T-helper 1 cell (primary cell): ENCODE data around the gene HS3ST4.
"Not testable (repeated sequence)": the region's sequence is repeated elsewhere in the genome, so short reads cannot be mapped to it uniquely, and the experiment has no call there.

Experiments used
- DNase-seq, 5 donors: peaks; one replicate each; pipeline ENCODE4 v3.0.0-alpha.2; 2012 to 2020

HS3ST4 gene

DNA sequence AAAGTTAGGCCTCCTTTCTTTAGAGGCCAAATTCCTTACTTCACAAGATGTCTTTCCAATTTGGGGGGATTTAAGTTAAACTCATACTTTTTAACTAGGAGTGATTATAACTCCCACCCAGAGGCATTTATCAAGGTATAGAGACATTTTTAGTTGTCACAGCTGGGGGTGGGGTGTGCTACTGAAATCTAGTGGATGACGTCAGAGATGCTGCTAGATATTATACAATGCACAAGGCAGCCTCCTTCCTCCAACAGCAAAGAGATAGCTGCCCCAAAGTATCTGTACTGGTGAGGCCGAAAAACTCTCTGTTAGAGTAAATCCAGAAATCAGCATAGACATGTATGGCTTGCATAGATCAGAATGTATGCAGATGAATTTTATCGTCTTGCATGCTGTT, 324.0 kb downstream of the HS3ST4 start:
- no peak for DNase-seq

- DNase-seq = no peak
Observed at GRCh38 chr16:26016989-26017388, 325.2 kb downstream of the HS3ST4 start.

- DNase-seq = no peak
Observed at GRCh38 chr16:26019381-26020242, 327.9 kb downstream of the HS3ST4 start.

DNA sequence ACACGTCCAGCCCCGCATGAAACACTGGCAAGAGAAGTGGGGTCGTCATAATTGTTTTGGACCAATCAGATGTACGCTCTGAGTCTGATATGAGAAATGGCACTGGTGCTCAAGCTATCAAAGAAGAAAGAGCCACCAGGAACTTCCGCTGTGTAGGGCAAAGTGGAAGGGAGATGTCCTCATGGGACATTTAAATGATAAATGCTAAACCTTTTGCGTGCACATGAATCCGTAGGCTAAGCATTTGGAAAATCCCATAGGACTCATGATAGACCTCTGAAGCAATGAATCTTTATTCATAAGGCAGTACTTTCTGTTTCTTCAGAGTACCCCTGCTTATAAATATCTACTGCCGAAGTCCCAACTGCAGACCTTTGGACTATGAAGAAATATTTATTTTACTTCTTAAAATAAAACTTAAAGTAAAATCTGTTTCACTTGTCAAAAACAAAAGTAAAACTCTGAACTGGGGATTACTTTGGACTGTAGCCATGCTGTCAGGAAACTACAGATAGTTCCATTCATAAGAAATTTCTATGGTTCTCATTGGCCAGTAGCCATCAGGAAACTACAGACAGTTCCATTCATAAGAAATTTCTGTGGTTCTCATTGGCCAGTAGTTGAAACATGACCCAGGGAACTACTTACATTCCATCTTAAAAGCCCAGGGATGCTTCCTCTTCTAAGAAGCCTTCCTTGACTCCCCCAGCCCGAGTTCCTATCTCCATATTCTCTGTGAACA, 335.1 kb downstream of the HS3ST4 start:
- DNase-seq = no peak

- DNase-seq = no peak
Observed at GRCh38 chr16:26031286-26031685, 339.5 kb downstream of the HS3ST4 start.

DNA sequence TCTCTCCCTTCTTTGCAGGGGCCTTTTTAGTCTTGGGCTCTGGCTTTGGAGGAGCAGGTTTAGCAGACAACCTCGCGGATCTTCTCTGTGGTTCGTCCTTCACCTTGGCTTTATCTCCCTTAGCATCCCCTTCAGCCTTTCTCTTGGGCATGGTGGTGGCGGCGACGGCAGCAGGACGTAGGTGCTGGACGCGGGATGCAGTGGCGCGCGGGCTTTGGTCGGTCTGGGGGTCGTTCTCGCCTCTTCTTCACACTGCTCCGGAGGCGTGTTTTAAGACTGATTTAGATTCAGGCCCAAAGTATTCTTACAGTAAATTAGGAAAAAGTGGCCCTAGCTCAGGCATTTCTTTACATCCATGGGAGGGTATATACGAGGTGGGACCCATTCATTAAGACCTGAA, 340.9 kb downstream of the HS3ST4 start:
- DNase-seq = not testable (repeated sequence)

GRCh38 chr16:26041952-26042668, 350.4 kb downstream of the HS3ST4 start:
- no peak for DNase-seq

GRCh38 chr16:26050472-26050871, 358.7 kb downstream of the HS3ST4 start:
- no peak for DNase-seq

- no peak for DNase-seq
Observed at GRCh38 chr16:26051063-26051462, 359.3 kb downstream of the HS3ST4 start.

- no peak for DNase-seq
Observed at GRCh38 chr16:26053889-26054288, 362.1 kb downstream of the HS3ST4 start.

- no peak for DNase-seq
Observed at GRCh38 chr16:26058326-26058725, 366.6 kb downstream of the HS3ST4 start.

- DNase-seq = no peak
Observed at GRCh38 chr16:26070302-26071100, 378.7 kb downstream of the HS3ST4 start.

DNA sequence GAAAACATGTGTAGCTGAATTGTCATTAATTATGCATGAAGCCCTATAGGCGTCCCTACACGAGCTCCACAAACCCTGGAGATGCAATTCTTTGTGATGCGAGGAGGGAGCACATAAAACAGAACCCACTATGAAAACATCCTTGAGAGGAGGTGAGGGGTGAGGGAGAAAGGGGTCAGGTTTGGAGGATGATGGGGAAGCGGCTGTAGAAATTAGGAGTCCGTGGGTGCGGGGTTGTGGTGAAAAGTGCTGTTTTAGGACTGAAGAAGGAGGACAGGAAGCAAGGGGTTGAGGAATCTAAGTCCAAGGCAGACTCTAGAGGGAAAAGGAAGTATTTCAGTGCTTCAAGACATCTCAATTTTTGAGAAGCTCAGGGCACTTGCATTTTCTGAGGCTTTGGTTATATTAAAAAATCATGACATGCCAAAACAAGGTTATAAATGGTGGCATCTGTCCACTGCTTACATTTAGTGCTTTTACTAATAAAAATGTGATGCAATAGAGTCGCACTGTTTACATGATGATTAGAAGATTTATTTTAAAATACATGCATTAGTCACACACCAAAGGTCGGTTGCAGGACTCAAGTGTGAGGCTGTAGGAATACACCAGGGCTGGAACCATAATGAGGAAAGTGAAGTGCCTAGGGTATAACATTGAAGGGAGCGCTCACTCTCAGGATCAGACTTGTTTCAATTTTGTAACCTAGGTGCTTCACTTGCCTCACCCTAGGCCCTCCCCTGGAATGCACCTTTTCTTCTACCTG, 379.5 kb downstream of the HS3ST4 start:
- no peak for DNase-seq

- no peak for DNase-seq
Observed at GRCh38 chr16:26078716-26079355, 387.1 kb downstream of the HS3ST4 start.

- DNase-seq = no peak
Observed at GRCh38 chr16:26087091-26087490, 395.3 kb downstream of the HS3ST4 start.

DNA sequence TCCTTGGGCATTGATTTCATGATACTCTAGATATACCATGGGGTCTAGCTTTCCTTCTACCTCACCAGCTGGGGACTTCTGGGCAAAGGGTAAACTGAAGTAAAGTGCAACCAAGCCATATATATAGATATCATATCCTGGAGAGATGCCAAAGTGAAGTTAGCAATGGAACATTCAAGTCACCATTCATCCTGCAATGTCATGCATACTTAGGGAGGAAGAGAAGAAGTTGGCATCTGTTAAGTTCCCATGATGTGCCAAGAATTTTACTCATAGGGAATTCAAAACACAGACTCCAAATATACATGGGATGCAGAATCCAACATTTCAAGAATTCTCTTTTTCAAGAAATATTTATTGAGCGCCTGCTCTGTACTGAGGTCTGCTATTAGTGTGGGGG, 399.8 kb downstream of the HS3ST4 start:
- DNase-seq = no peak

DNA sequence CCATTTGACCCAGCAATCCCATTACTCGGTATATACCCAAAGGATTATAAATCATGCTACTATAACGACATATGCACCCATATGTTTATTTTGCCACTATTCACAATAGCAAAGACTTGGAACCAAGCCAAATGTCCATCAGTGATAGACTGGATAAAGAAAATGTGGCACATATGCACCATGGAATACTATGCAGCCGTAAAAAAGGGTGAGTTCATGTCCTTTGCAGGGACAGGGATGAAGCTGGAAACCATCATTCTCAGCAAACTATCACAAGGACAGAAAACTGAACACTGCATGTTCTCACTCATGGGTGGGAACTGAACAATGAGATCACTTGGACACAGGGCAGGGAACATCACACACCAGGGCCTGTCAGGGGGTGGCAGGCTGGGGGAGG, 406.4 kb downstream of the HS3ST4 start:
- DNase-seq = not testable (repeated sequence)

GRCh38 chr16:26102369-26102768, 410.6 kb downstream of the HS3ST4 start:
- DNase-seq = no peak

- no peak for DNase-seq
Observed at GRCh38 chr16:26108836-26109505, 417.2 kb downstream of the HS3ST4 start.

DNA sequence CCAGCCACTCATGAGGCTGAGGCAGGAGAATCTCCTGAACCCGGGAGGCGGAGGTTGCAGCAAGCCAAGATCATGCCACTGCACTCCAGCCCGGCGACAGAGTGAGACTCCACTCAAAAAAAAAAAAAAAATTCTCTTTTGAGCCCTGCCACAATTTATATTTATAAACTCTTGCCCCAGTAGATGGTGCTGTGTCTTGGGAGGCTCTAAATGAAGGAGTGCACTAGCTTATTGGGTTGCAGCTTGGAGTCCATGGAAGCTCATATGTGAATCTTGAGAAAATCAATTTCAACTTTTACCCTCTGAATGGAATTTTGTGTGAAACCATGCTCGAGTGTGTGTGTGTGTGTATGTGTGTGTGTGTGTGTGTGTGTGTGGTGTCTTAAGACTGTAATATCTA, 420.1 kb downstream of the HS3ST4 start:
- DNase-seq = no peak

DNA sequence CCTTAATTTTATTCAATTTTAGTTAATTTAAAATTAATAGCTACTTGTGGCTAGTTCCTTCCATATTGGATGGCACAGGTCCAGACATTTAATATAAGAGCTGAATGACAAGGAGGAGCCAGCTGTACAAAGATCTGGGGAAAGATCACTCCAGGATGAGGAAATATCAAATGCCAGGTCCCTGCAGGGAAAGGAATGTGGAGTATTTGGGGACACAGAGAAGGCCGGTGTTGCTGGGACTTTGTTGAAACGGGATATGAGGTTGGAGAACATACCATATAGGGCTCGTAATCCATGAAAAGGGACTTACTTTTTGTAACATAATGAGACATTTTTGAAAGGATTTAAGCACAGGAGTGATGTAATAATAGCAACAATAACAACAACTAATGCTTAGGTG, 426.8 kb downstream of the HS3ST4 start:
- no peak for DNase-seq
